ENCODE measurements around the gene PAGR1. TPM values are rescaled to one million over a fixed set of nuclear protein-coding genes. Genes with fewer than 3 reads are reported as not detected.
"Not testable (repeated sequence)": the region's sequence is repeated elsewhere in the genome, so short reads cannot be mapped to it uniquely, and the experiment has no call there.

Gene PAGR1
- 8.9 TPM for total RNA-seq

GRCh38 chr16:29815793-29816693, at the start of gene PAGR1:
TSS of gene PAGR1 (plus strand) at chr16:29816152. CDS start at chr16:29816526, 374 bp downstream.
- Histone ChIP-seq H3K9ac (ENCODE audit: low read depth in 1 of 3, low read length in 3 of 3) (peak within 1 kb of the TSS; percentile 90 to 96 (median 92)), H3K36me3 (ENCODE audit: control insufficient read depth in 3 of 3, insufficient read depth in 3 of 3, low read length in 3 of 3) (peaks cover 14 to 17% (median 16%) of the 10 kb centered on the region in 3 donors), H3K4me1 (ENCODE audit: control insufficient read depth in 3 of 3, insufficient read depth in 3 of 3, low read length in 3 of 3) (peaks cover 57 to 76% (median 64%) of the 10 kb centered on the region in 3 donors), H3K9me3 (ENCODE audit: control insufficient read depth in 3 of 3, low read length in 3 of 3) (no peaks in the 10 kb centered on the region), H3K27ac (ENCODE audit: low read depth, low read length) (peak within 1 kb of the TSS; percentile 90), H3K4me3 (ENCODE audit: low read length in 3 of 3) (peak within 1 kb of the TSS; percentile 91 to 96 (median 92)), H3K27me3 (ENCODE audit: control insufficient read depth in 3 of 3, insufficient read depth in 3 of 3, low read length in 3 of 3) (no peaks in the 10 kb centered on the region)

DNA sequence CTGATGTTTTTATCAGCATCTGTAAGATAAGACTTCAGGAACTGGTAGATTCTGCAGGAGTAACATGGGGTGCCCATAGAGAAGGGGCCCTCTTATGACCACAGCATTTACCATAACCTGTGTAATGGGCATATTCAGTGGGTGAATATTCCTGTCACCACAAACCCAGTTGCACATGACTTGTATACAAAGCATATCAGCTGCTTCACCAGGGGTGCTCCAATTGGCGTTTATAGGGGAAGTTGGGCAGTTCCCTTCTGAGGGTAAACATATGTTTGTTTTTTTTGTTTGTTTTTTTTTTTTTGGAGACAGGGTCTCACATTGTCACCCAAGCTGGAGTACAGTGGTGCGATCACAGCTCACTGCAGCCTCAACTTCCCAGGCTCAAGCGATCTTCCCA, 49.4 kb upstream of the PAGR1 start:
- no peak overlapping the region for H3K9ac ChIP-seq (ENCODE audit: low read depth in 1 of 3, low read length in 3 of 3)
- peaks cover 4 to 5% (median 5%) of the 10 kb centered on the region in 3 donors for H3K4me1 ChIP-seq (ENCODE audit: control insufficient read depth in 3 of 3, insufficient read depth in 3 of 3, low read length in 3 of 3)
- no peak overlapping the region for H3K4me3 ChIP-seq (ENCODE audit: low read length in 3 of 3)
- no peak overlapping the region for H3K27ac ChIP-seq (ENCODE audit: low read depth, low read length)
- no peaks in the 10 kb centered on the region for H3K9me3 ChIP-seq (ENCODE audit: control insufficient read depth in 3 of 3, low read length in 3 of 3)
- H3K27me3 ChIP-seq (ENCODE audit: control insufficient read depth in 3 of 3, insufficient read depth in 3 of 3, low read length in 3 of 3), result peaks cover 0 to 4% (median 0%) of the 10 kb centered on the region in 3 donors
- no peaks in the 10 kb centered on the region for H3K36me3 ChIP-seq (ENCODE audit: control insufficient read depth in 3 of 3, insufficient read depth in 3 of 3, low read length in 3 of 3)

DNA sequence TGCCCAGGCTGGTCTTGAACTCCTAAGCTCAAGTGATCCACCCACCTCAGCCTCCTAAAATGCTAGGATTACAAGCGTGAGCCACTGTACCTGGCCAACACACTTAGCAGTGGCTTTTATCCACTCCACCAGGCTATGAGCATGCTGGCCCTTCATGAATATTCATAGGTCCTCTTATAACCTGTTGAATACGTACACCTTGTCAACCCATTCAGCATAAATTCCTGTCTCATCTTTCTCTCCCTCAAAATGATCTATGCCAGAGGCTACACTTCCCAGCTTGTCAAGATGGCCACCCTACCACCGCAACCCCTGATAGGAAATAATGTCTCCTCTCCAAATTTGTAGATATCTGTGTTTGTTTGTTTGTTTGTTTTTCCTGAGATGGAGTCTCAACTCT, 48.9 kb upstream of the PAGR1 start:
- Histone ChIP-seq H3K9me3 (ENCODE audit: control insufficient read depth in 3 of 3, low read length in 3 of 3) (no peaks in the 10 kb centered on the region), H3K9ac (ENCODE audit: low read depth in 1 of 3, low read length in 3 of 3) (no peak overlapping the region), H3K27me3 (ENCODE audit: control insufficient read depth in 3 of 3, insufficient read depth in 3 of 3, low read length in 3 of 3) (peaks cover 0 to 4% (median 0%) of the 10 kb centered on the region in 3 donors), H3K4me1 (ENCODE audit: control insufficient read depth in 3 of 3, insufficient read depth in 3 of 3, low read length in 3 of 3) (peaks cover 4 to 5% (median 5%) of the 10 kb centered on the region in 3 donors), H3K36me3 (ENCODE audit: control insufficient read depth in 3 of 3, insufficient read depth in 3 of 3, low read length in 3 of 3) (no peaks in the 10 kb centered on the region), H3K4me3 (ENCODE audit: low read length in 3 of 3) (no peak overlapping the region), H3K27ac (ENCODE audit: low read depth, low read length) (no peak overlapping the region)

DNA sequence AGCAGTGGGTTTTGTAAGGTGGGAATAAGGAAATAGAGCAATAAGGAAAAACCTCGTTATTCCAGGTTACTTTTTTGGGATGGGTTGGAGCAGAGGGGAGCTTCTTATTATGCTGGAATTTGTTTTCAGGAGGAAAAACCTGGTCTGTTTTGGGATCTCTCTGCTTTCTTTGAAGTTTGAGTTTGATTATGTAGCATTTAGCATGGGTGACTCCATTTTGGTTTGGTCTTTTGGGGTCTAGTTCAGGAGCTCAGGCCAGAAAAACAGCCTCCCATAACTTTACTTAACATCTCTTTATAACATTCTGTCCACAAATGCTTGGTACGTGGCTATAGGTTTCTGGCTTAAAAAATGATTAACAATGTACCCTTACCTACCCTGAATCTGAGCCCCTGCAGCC, 46.4 kb upstream of the PAGR1 start:
- Histone ChIP-seq H3K9ac (ENCODE audit: low read depth in 1 of 3, low read length in 3 of 3) (no peak overlapping the region), H3K27ac (ENCODE audit: low read depth, low read length) (no peak overlapping the region), H3K36me3 (ENCODE audit: control insufficient read depth in 3 of 3, insufficient read depth in 3 of 3, low read length in 3 of 3) (no peaks in the 10 kb centered on the region), H3K27me3 (ENCODE audit: control insufficient read depth in 3 of 3, insufficient read depth in 3 of 3, low read length in 3 of 3) (peaks cover 0 to 1% (median 0%) of the 10 kb centered on the region in 3 donors), H3K4me1 (ENCODE audit: control insufficient read depth in 3 of 3, insufficient read depth in 3 of 3, low read length in 3 of 3) (peaks cover 4 to 5% (median 5%) of the 10 kb centered on the region in 3 donors), H3K9me3 (ENCODE audit: control insufficient read depth in 3 of 3, low read length in 3 of 3) (no peaks in the 10 kb centered on the region), H3K4me3 (ENCODE audit: low read length in 3 of 3) (no peak overlapping the region)

DNA sequence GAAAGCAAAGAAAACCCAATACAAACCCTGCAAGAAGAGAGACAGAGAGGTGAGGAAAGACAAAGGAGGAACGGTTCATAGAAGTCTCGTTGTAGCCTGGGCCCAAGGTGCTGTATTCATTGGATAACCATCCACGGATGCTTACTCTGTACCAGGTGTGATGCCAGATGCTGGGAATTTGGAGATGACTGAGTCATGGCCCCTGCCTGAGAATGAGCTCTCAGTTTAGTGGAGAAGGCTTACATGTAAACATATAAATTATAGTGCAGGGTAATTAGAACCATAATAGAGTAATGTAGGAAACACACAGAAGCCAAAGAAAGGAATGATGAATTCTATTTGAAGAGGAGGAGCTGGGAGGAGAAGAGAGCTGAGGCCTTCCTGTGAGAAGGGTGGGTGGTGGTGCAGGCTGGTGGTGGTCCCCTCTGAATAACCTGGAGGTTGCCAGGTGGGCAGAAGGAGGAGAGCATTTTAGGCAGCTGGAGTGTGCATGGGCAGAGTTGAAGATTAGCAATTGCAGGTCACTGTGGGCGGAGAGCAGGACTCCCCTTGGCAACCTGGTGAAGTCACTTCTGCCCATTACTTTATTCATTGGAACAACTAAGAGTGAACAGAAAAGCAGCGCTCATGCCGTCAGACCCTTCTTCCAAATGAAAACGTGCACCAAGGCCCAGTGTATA, 45.6 kb upstream of the PAGR1 start:
- no peak overlapping the region for H3K27ac ChIP-seq (ENCODE audit: low read depth, low read length)
- H3K36me3 ChIP-seq (ENCODE audit: control insufficient read depth in 3 of 3, insufficient read depth in 3 of 3, low read length in 3 of 3), result no peaks in the 10 kb centered on the region
- H3K4me3 ChIP-seq (ENCODE audit: low read length in 3 of 3), result no peak overlapping the region
- H3K27me3 ChIP-seq (ENCODE audit: control insufficient read depth in 3 of 3, insufficient read depth in 3 of 3, low read length in 3 of 3), result peaks cover 0 to 3% (median 0%) of the 10 kb centered on the region in 3 donors
- no peak overlapping the region for H3K9ac ChIP-seq (ENCODE audit: low read depth in 1 of 3, low read length in 3 of 3)
- H3K9me3 ChIP-seq (ENCODE audit: control insufficient read depth in 3 of 3, low read length in 3 of 3), result no peaks in the 10 kb centered on the region
- H3K4me1 ChIP-seq (ENCODE audit: control insufficient read depth in 3 of 3, insufficient read depth in 3 of 3, low read length in 3 of 3), result peaks cover 2% of the 10 kb centered on the region in 3 donors

- not testable (repeated sequence) for H3K27me3 ChIP-seq (ENCODE audit: control insufficient read depth in 3 of 3, insufficient read depth in 3 of 3, low read length in 3 of 3); H3K4me3 ChIP-seq (ENCODE audit: low read length in 3 of 3); H3K9me3 ChIP-seq (ENCODE audit: control insufficient read depth in 3 of 3, low read length in 3 of 3); H3K36me3 ChIP-seq (ENCODE audit: control insufficient read depth in 3 of 3, insufficient read depth in 3 of 3, low read length in 3 of 3); H3K9ac ChIP-seq (ENCODE audit: low read depth in 1 of 3, low read length in 3 of 3); H3K27ac ChIP-seq (ENCODE audit: low read depth, low read length); H3K4me1 ChIP-seq (ENCODE audit: control insufficient read depth in 3 of 3, insufficient read depth in 3 of 3, low read length in 3 of 3)
These were observed 43.6 kb upstream of the PAGR1 start for GRCh38 chr16:29772330-29772729.

GRCh38 chr16:29774730-29775129, 41.2 kb upstream of the PAGR1 start:
- H3K4me1 ChIP-seq (ENCODE audit: control insufficient read depth in 3 of 3, insufficient read depth in 3 of 3, low read length in 3 of 3), result no peaks in the 10 kb centered on the region
- no peaks in the 10 kb centered on the region for H3K36me3 ChIP-seq (ENCODE audit: control insufficient read depth in 3 of 3, insufficient read depth in 3 of 3, low read length in 3 of 3)
- H3K27me3 ChIP-seq (ENCODE audit: control insufficient read depth in 3 of 3, insufficient read depth in 3 of 3, low read length in 3 of 3), result peaks cover 5 to 8% (median 7%) of the 10 kb centered on the region in 3 donors
- no peaks in the 10 kb centered on the region for H3K9me3 ChIP-seq (ENCODE audit: control insufficient read depth in 3 of 3, low read length in 3 of 3)
- no peak overlapping the region for H3K27ac ChIP-seq (ENCODE audit: low read depth, low read length)
- H3K9ac ChIP-seq (ENCODE audit: low read depth in 1 of 3, low read length in 3 of 3), result no peak overlapping the region
- H3K4me3 ChIP-seq (ENCODE audit: low read length in 3 of 3), result no peak overlapping the region

- no peaks in the 10 kb centered on the region for H3K36me3 ChIP-seq (ENCODE audit: control insufficient read depth in 3 of 3, insufficient read depth in 3 of 3, low read length in 3 of 3)
- H3K4me1 ChIP-seq (ENCODE audit: control insufficient read depth in 3 of 3, insufficient read depth in 3 of 3, low read length in 3 of 3), result no peaks in the 10 kb centered on the region
- H3K4me3 ChIP-seq (ENCODE audit: low read length in 3 of 3), result no peak overlapping the region
- peaks cover 7 to 19% (median 9%) of the 10 kb centered on the region in 3 donors for H3K27me3 ChIP-seq (ENCODE audit: control insufficient read depth in 3 of 3, insufficient read depth in 3 of 3, low read length in 3 of 3)
- H3K9ac ChIP-seq (ENCODE audit: low read depth in 1 of 3, low read length in 3 of 3), result no peak overlapping the region
- H3K9me3 ChIP-seq (ENCODE audit: control insufficient read depth in 3 of 3, low read length in 3 of 3), result no peaks in the 10 kb centered on the region
- no peak overlapping the region for H3K27ac ChIP-seq (ENCODE audit: low read depth, low read length)
These were observed 40.1 kb upstream of the PAGR1 start for GRCh38 chr16:29775742-29776408.

DNA sequence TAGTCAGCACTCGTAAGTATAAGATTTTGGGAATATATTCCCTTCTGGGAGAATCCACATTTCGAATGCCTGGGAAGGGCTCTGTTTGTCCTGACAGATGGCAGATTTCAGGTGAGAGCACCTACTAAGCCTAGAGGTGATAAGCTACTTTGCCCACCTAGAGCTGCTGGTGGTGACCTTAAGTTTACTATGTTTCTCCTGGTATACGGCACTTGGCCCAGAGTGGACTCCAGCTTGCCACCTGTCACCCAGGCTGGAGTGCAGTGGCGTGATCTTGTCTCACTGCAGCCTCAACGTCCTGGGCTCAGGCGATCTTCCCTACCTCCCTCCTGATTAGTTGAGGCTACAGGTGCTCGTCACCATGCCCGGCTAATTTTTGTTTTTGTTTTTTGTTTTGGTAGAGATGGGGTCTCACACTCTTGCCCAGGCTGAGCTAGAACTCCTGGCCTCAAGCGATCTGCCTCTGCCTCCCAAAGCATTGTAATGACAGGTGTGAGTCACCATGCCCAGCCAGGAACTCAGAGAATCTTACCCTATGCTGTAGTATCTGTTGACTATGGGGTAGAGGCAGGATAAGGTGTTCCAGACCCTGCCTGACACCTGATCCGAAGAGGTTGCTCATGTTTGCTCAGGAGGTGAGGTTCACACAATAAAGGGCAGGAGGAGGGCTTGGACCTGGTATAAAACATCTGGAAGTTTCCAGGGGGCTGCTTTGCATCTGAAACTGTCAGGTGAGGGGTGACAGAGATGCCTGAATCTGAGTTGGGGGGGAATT, 38.2 kb upstream of the PAGR1 start, which contains the start of gene ZG16:
TSS of gene ZG16 (plus strand) at position 681 of the 775 bp plus-strand sequence. CDS start 1,011 bp downstream, outside the sequence.
- Histone ChIP-seq H3K27ac (ENCODE audit: low read depth, low read length) (no peak within 1 kb of the TSS), H3K9ac (ENCODE audit: low read depth in 1 of 3, low read length in 3 of 3) (no peak within 1 kb of the TSS), H3K36me3 (ENCODE audit: control insufficient read depth in 3 of 3, insufficient read depth in 3 of 3, low read length in 3 of 3) (no peaks in the 10 kb centered on the region), H3K9me3 (ENCODE audit: control insufficient read depth in 3 of 3, low read length in 3 of 3) (no peaks in the 10 kb centered on the region), H3K4me1 (ENCODE audit: control insufficient read depth in 3 of 3, insufficient read depth in 3 of 3, low read length in 3 of 3) (no peaks in the 10 kb centered on the region), H3K4me3 (ENCODE audit: low read length in 3 of 3) (no peak within 1 kb of the TSS), H3K27me3 (ENCODE audit: control insufficient read depth in 3 of 3, insufficient read depth in 3 of 3, low read length in 3 of 3) (peaks cover 7 to 21% (median 9%) of the 10 kb centered on the region in 3 donors)
